H9 (cell line): ENCODE results near the gene GLYR1. TPM values are rescaled to one million over a fixed set of nuclear protein-coding genes. Genes with fewer than 3 reads are reported as not detected.

Experiments
- DNase-seq: peaks from one replicate; pipeline ENCODE4 v3.0.0-alpha.2; 2017
- H2AFZ ChIP-seq: one replicate; pipeline ENCODE4 v1.6.1; 2013; ENCODE audit warnings: mild to moderate bottlenecking, low read length, control low read depth, moderate library complexity
- H2AK5ac ChIP-seq: 2 replicates; pipeline ENCODE4 v1.6.1; 2013; ENCODE audit warnings: low read length, control low read depth, mixed read lengths; ENCODE audit not compliant: insufficient read length
- H2BK120ac ChIP-seq: one replicate; pipeline ENCODE4 v1.6.1; 2013; ENCODE audit warnings: low read depth, mild to moderate bottlenecking, low read length, control low read depth, inconsistent platforms; ENCODE audit not compliant: poor library complexity, severe bottlenecking
- H2BK12ac ChIP-seq: 2 replicates; pipeline ENCODE4 v1.6.1; 2013; ENCODE audit warnings: low read length, control low read depth, mixed read lengths, low read depth; ENCODE audit not compliant: insufficient read length
- H2BK15ac ChIP-seq: 2 replicates; pipeline ENCODE4 v1.6.1; 2013; ENCODE audit warnings: low read depth, low read length, control low read depth
- H2BK20ac ChIP-seq: one replicate; pipeline ENCODE4 v1.6.1; 2013; ENCODE audit warnings: low read depth, mild to moderate bottlenecking, low read length, control low read depth, inconsistent platforms; ENCODE audit not compliant: poor library complexity, severe bottlenecking
- H2BK5ac ChIP-seq: 2 replicates; pipeline ENCODE4 v1.6.1; 2013; ENCODE audit warnings: low read length, control low read depth, mixed read lengths; ENCODE audit not compliant: insufficient read length
- H3K14ac ChIP-seq: 2 replicates; pipeline ENCODE4 v1.6.1; 2013; ENCODE audit warnings: low read length, control low read depth; ENCODE audit not compliant: insufficient read depth
- H3K18ac ChIP-seq: 2 replicates; pipeline ENCODE4 v1.6.1; 2013; ENCODE audit warnings: low read depth, mild to moderate bottlenecking, mixed read lengths, low read length, control low read depth; ENCODE audit not compliant: insufficient read length
- H3K23ac ChIP-seq: 2 replicates; pipeline ENCODE4 v1.6.1; 2013; ENCODE audit warnings: low read length, control low read depth, mixed read lengths, low read depth; ENCODE audit not compliant: insufficient read length
- H3K23me2 ChIP-seq: 2 replicates; pipeline ENCODE4 v1.6.1; 2013; ENCODE audit warnings: low read depth, mild to moderate bottlenecking, mixed read lengths, low read length, control low read depth; ENCODE audit not compliant: insufficient read length, poor library complexity, severe bottlenecking
- H3K27ac ChIP-seq: 2 replicates; pipeline ENCODE4 v1.5.1; 2013; ENCODE audit warnings: low read length, control low read depth, mixed read lengths, low read depth; ENCODE audit not compliant: insufficient read length
- H3K27me3 ChIP-seq: 2 replicates; pipeline ENCODE4 v1.6.1; 2013; ENCODE audit warnings: low read length, control low read depth, inconsistent platforms; ENCODE audit not compliant: insufficient read depth
- H3K4ac ChIP-seq: 2 replicates; pipeline ENCODE4 v1.6.1; 2013; ENCODE audit warnings: low read depth, mild to moderate bottlenecking, control low read depth, inconsistent platforms, low read length, moderate library complexity
- H3K4me1 ChIP-seq: 2 replicates; pipeline ENCODE4 v1.6.1; 2013; ENCODE audit warnings: low read length, control low read depth, inconsistent platforms; ENCODE audit not compliant: insufficient read depth
- H3K4me2 ChIP-seq: 2 replicates; pipeline ENCODE4 v1.6.1; 2013; ENCODE audit warnings: low read length, control low read depth, mixed read lengths; ENCODE audit not compliant: insufficient read length, insufficient read depth
- H3K56ac ChIP-seq: 2 replicates; pipeline ENCODE4 v1.6.1; 2013; ENCODE audit warnings: low read depth, mild to moderate bottlenecking, mixed read lengths, low read length, control low read depth; ENCODE audit not compliant: insufficient read length
- H3K79me1 ChIP-seq: 2 replicates; pipeline ENCODE4 v1.6.1; 2013; ENCODE audit warnings: low read depth, mild to moderate bottlenecking, moderate library complexity, low read length, control low read depth, inconsistent platforms; ENCODE audit not compliant: insufficient read depth, poor library complexity, severe bottlenecking
- H3K79me2 ChIP-seq: 2 replicates; pipeline ENCODE4 v1.6.1; 2013; ENCODE audit warnings: low read length, control low read depth, inconsistent platforms; ENCODE audit not compliant: insufficient read depth
- H3K9ac ChIP-seq: 2 replicates; pipeline ENCODE4 v1.6.1; 2013; ENCODE audit warnings: low read length, control low read depth, mixed read lengths; ENCODE audit not compliant: insufficient read length; ENCODE audit errors: extremely low read depth
- H3K9me3 ChIP-seq: one replicate; pipeline ENCODE4 v1.6.1; 2013; ENCODE audit warnings: low read depth, low read length, inconsistent platforms; ENCODE audit not compliant: control insufficient read depth
- H3T11ph ChIP-seq: one replicate; pipeline ENCODE4 v1.6.1; 2013; ENCODE audit warnings: mild to moderate bottlenecking, low read length, control low read depth, inconsistent platforms
- H4K20me1 ChIP-seq: one replicate; pipeline ENCODE4 v1.6.1; 2013; ENCODE audit not compliant: control insufficient read depth, insufficient read length, insufficient read depth
- H4K5ac ChIP-seq: 2 replicates; pipeline ENCODE4 v1.6.1; 2013; ENCODE audit warnings: low read depth, mild to moderate bottlenecking, mixed read lengths, low read length, control low read depth; ENCODE audit not compliant: insufficient read length
- H4K8ac ChIP-seq: replicated peaks from 2 replicates; pipeline ENCODE4 v1.6.1; 2013; ENCODE audit warnings: low read length, control low read depth, mixed read lengths, low read depth; ENCODE audit not compliant: insufficient read length
- H4K91ac ChIP-seq: 2 replicates; pipeline ENCODE4 v1.6.1; 2013; ENCODE audit warnings: low read depth, mild to moderate bottlenecking, moderate library complexity, mixed read lengths, low read length, control low read depth; ENCODE audit not compliant: insufficient read length
- H3K27ac Mint-ChIP-seq, 3 experiments: 2 replicates in 2 of 3; 3 replicates in 1 of 3; pipeline ENCODE4 v1.8.0; 2020 to 2021; ENCODE audit warnings: mixed read lengths in 3 of 3, mild to moderate bottlenecking in 1 of 3, moderate library complexity in 1 of 3
- H3K27me3 Mint-ChIP-seq: 2 replicates; pipeline ENCODE4 v1.8.0; 2021; ENCODE audit warnings: low read depth, mild to moderate bottlenecking, moderate library complexity, mixed read lengths
- H3K36me3 Mint-ChIP-seq, 3 experiments: 2 replicates in 2 of 3; 3 replicates in 1 of 3; pipeline ENCODE4 v1.8.0; 2020 to 2021; ENCODE audit warnings: low read depth in 3 of 3, mixed read lengths in 3 of 3; ENCODE audit not compliant: insufficient read depth in 1 of 3
- H3K4me1 Mint-ChIP-seq, 2 experiments: 2 replicates each; pipeline ENCODE4 v1.8.0; 2020; ENCODE audit warnings: mixed read lengths in 2 of 2
- H3K4me3 Mint-ChIP-seq, 2 experiments: 2 replicates in 1 of 2; 3 replicates in 1 of 2; pipeline ENCODE4 v1.8.0; 2020 to 2021; ENCODE audit warnings: mild to moderate bottlenecking in 2 of 2, mixed read lengths in 2 of 2, moderate library complexity in 1 of 2
- H3K9me3 Mint-ChIP-seq, 2 experiments: 2 replicates in 1 of 2; 3 replicates in 1 of 2; pipeline ENCODE4 v1.8.0; 2020; ENCODE audit warnings: mild to moderate bottlenecking in 2 of 2, mixed read lengths in 2 of 2, moderate library complexity in 1 of 2
- WGBS: extraction: QIAGEN DNeasy Blood & Tissue Kit; methylation state at CpG from one replicate; pipeline ENCODE4 v1.1.7; 2013; ENCODE audit warnings: missing lambda C conversion rate, low lambda C conversion rate, mixed read lengths; ENCODE audit not compliant: insufficient read length; ENCODE audit errors: extremely low coverage; 5-methylcytosine and 5-hydroxymethylcytosine counted together
- total RNA-seq: library from RNA; stranded (reverse); gene quantifications from 2 replicates; pipeline ENCODE4 v1.2.1, GENCODE V29; 2021
- TF ChIP-seq, protein P1 (sequence below): fragments of 200-600 bp; sonication (generic); conservative IDR thresholded peaks from 3 replicates; pipeline ENCODE4 v1.8.0; 2021; ENCODE audit warnings: antibody characterized with exemption, mild to moderate bottlenecking

Gene GLYR1
- total RNA-seq, 1 experiment from 2014 or later, result 114 TPM

DNA sequence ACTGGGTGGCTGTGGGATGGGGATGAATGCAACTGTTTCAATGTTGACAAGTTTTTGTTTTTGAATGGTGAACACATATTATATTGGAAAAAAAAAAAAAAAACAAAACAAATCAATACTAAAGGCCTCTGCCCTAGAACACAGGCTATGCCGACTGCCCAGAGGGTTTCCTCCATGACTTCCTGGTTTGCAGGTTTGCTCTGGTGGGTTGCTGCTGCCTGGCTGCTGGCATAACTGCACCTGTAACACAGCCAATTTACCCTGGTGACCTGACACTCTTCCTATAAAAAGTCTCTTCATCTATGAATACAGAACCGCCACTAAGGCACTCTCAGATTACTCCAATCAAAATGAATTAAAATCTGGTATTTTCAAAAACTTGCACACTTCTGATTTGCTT, 10.4 kb downstream of the GLYR1 start:
- no peak for DNase-seq
- no peaks in the 10 kb centered on the region for H3K4me1 Mint-ChIP-seq
- no peaks in the 10 kb centered on the region for H3K27me3 ChIP-seq
- H2BK20ac ChIP-seq, result no peak overlapping the region
- H4K5ac ChIP-seq, result no peak overlapping the region
- H3K79me2 ChIP-seq, result peaks cover 3% of the 10 kb centered on the region; the same call in 1 of the 2 replicates
- no peak overlapping the region for H3K4me3 Mint-ChIP-seq
- H3K4me1 ChIP-seq, result no peaks in the 10 kb centered on the region
- TF ChIP-seq, protein P1, sequence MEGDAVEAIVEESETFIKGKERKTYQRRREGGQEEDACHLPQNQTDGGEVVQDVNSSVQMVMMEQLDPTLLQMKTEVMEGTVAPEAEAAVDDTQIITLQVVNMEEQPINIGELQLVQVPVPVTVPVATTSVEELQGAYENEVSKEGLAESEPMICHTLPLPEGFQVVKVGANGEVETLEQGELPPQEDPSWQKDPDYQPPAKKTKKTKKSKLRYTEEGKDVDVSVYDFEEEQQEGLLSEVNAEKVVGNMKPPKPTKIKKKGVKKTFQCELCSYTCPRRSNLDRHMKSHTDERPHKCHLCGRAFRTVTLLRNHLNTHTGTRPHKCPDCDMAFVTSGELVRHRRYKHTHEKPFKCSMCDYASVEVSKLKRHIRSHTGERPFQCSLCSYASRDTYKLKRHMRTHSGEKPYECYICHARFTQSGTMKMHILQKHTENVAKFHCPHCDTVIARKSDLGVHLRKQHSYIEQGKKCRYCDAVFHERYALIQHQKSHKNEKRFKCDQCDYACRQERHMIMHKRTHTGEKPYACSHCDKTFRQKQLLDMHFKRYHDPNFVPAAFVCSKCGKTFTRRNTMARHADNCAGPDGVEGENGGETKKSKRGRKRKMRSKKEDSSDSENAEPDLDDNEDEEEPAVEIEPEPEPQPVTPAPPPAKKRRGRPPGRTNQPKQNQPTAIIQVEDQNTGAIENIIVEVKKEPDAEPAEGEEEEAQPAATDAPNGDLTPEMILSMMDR, result no peak
- H2BK120ac ChIP-seq, result no peak overlapping the region
- H3K9me3 Mint-ChIP-seq, result no peaks in the 10 kb centered on the region
- no peak overlapping the region for H4K91ac ChIP-seq
- no peak overlapping the region for H3T11ph ChIP-seq
- H2BK12ac ChIP-seq, result no peak overlapping the region
- H3K23ac ChIP-seq, result no peak overlapping the region
- H2BK5ac ChIP-seq, result no peak overlapping the region
- no peak overlapping the region for H3K4me2 ChIP-seq
- no peaks in the 10 kb centered on the region for H3K23me2 ChIP-seq
- no peaks in the 10 kb centered on the region for H4K20me1 ChIP-seq
- no peak overlapping the region for H2AK5ac ChIP-seq
- no CpG with 5 or more reads among the region's 2 CpGs for WGBS
- no peak overlapping the region for H3K56ac ChIP-seq
- no peak overlapping the region for H3K14ac ChIP-seq
- no peak overlapping the region for H3K9ac ChIP-seq
- H3K18ac ChIP-seq, result no peak overlapping the region
- no peak overlapping the region for H2AFZ ChIP-seq
- peaks cover 29 to 73% (median 60%) of the 10 kb centered on the region in 3 experiments; a peak in 6 of 7 replicates for H3K36me3 Mint-ChIP-seq
- no peak overlapping the region for H4K8ac ChIP-seq
- no peak overlapping the region for H3K4ac ChIP-seq
- H3K27ac ChIP-seq, result no peak overlapping the region
- H3K27me3 Mint-ChIP-seq, result no peaks in the 10 kb centered on the region
- H3K27ac Mint-ChIP-seq, result no peak overlapping the region
- H3K79me1 ChIP-seq, result no peaks in the 10 kb centered on the region
- no peaks in the 10 kb centered on the region for H3K9me3 ChIP-seq
- no peak overlapping the region for H2BK15ac ChIP-seq
